H9 (cell line): ENCODE measurements around the gene NHLRC4. TPM values are rescaled to one million over a fixed set of nuclear protein-coding genes. Genes with fewer than 3 reads are reported as not detected.

Experiments
- DNase-seq: peaks from one replicate; pipeline ENCODE4 v3.0.0-alpha.2; 2017
- H2AFZ ChIP-seq: one replicate; pipeline ENCODE4 v1.6.1; 2013; ENCODE audit warnings: mild to moderate bottlenecking, low read length, control low read depth, moderate library complexity
- H2AK5ac ChIP-seq: 2 replicates; pipeline ENCODE4 v1.6.1; 2013; ENCODE audit warnings: low read length, control low read depth, mixed read lengths; ENCODE audit not compliant: insufficient read length
- H2BK120ac ChIP-seq: one replicate; pipeline ENCODE4 v1.6.1; 2013; ENCODE audit warnings: low read depth, mild to moderate bottlenecking, low read length, control low read depth, inconsistent platforms; ENCODE audit not compliant: poor library complexity, severe bottlenecking
- H2BK12ac ChIP-seq: 2 replicates; pipeline ENCODE4 v1.6.1; 2013; ENCODE audit warnings: low read length, control low read depth, mixed read lengths, low read depth; ENCODE audit not compliant: insufficient read length
- H2BK15ac ChIP-seq: 2 replicates; pipeline ENCODE4 v1.6.1; 2013; ENCODE audit warnings: low read depth, low read length, control low read depth
- H2BK20ac ChIP-seq: one replicate; pipeline ENCODE4 v1.6.1; 2013; ENCODE audit warnings: low read depth, mild to moderate bottlenecking, low read length, control low read depth, inconsistent platforms; ENCODE audit not compliant: poor library complexity, severe bottlenecking
- H2BK5ac ChIP-seq: 2 replicates; pipeline ENCODE4 v1.6.1; 2013; ENCODE audit warnings: low read length, control low read depth, mixed read lengths; ENCODE audit not compliant: insufficient read length
- H3K14ac ChIP-seq: 2 replicates; pipeline ENCODE4 v1.6.1; 2013; ENCODE audit warnings: low read length, control low read depth; ENCODE audit not compliant: insufficient read depth
- H3K18ac ChIP-seq: 2 replicates; pipeline ENCODE4 v1.6.1; 2013; ENCODE audit warnings: low read depth, mild to moderate bottlenecking, mixed read lengths, low read length, control low read depth; ENCODE audit not compliant: insufficient read length
- H3K23ac ChIP-seq: 2 replicates; pipeline ENCODE4 v1.6.1; 2013; ENCODE audit warnings: low read length, control low read depth, mixed read lengths, low read depth; ENCODE audit not compliant: insufficient read length
- H3K23me2 ChIP-seq: 2 replicates; pipeline ENCODE4 v1.6.1; 2013; ENCODE audit warnings: low read depth, mild to moderate bottlenecking, mixed read lengths, low read length, control low read depth; ENCODE audit not compliant: insufficient read length, poor library complexity, severe bottlenecking
- H3K27ac ChIP-seq: 2 replicates; pipeline ENCODE4 v1.5.1; 2013; ENCODE audit warnings: low read length, control low read depth, mixed read lengths, low read depth; ENCODE audit not compliant: insufficient read length
- H3K27me3 ChIP-seq: 2 replicates; pipeline ENCODE4 v1.6.1; 2013; ENCODE audit warnings: low read length, control low read depth, inconsistent platforms; ENCODE audit not compliant: insufficient read depth
- H3K4ac ChIP-seq: 2 replicates; pipeline ENCODE4 v1.6.1; 2013; ENCODE audit warnings: low read depth, mild to moderate bottlenecking, control low read depth, inconsistent platforms, low read length, moderate library complexity
- H3K4me1 ChIP-seq: 2 replicates; pipeline ENCODE4 v1.6.1; 2013; ENCODE audit warnings: low read length, control low read depth, inconsistent platforms; ENCODE audit not compliant: insufficient read depth
- H3K4me2 ChIP-seq: 2 replicates; pipeline ENCODE4 v1.6.1; 2013; ENCODE audit warnings: low read length, control low read depth, mixed read lengths; ENCODE audit not compliant: insufficient read length, insufficient read depth
- H3K56ac ChIP-seq: 2 replicates; pipeline ENCODE4 v1.6.1; 2013; ENCODE audit warnings: low read depth, mild to moderate bottlenecking, mixed read lengths, low read length, control low read depth; ENCODE audit not compliant: insufficient read length
- H3K79me1 ChIP-seq: 2 replicates; pipeline ENCODE4 v1.6.1; 2013; ENCODE audit warnings: low read depth, mild to moderate bottlenecking, moderate library complexity, low read length, control low read depth, inconsistent platforms; ENCODE audit not compliant: insufficient read depth, poor library complexity, severe bottlenecking
- H3K79me2 ChIP-seq: 2 replicates; pipeline ENCODE4 v1.6.1; 2013; ENCODE audit warnings: low read length, control low read depth, inconsistent platforms; ENCODE audit not compliant: insufficient read depth
- H3K9ac ChIP-seq: 2 replicates; pipeline ENCODE4 v1.6.1; 2013; ENCODE audit warnings: low read length, control low read depth, mixed read lengths; ENCODE audit not compliant: insufficient read length; ENCODE audit errors: extremely low read depth
- H3K9me3 ChIP-seq: one replicate; pipeline ENCODE4 v1.6.1; 2013; ENCODE audit warnings: low read depth, low read length, inconsistent platforms; ENCODE audit not compliant: control insufficient read depth
- H3T11ph ChIP-seq: one replicate; pipeline ENCODE4 v1.6.1; 2013; ENCODE audit warnings: mild to moderate bottlenecking, low read length, control low read depth, inconsistent platforms
- H4K20me1 ChIP-seq: one replicate; pipeline ENCODE4 v1.6.1; 2013; ENCODE audit not compliant: control insufficient read depth, insufficient read length, insufficient read depth
- H4K5ac ChIP-seq: 2 replicates; pipeline ENCODE4 v1.6.1; 2013; ENCODE audit warnings: low read depth, mild to moderate bottlenecking, mixed read lengths, low read length, control low read depth; ENCODE audit not compliant: insufficient read length
- H4K8ac ChIP-seq: replicated peaks from 2 replicates; pipeline ENCODE4 v1.6.1; 2013; ENCODE audit warnings: low read length, control low read depth, mixed read lengths, low read depth; ENCODE audit not compliant: insufficient read length
- H4K91ac ChIP-seq: 2 replicates; pipeline ENCODE4 v1.6.1; 2013; ENCODE audit warnings: low read depth, mild to moderate bottlenecking, moderate library complexity, mixed read lengths, low read length, control low read depth; ENCODE audit not compliant: insufficient read length
- H3K27ac Mint-ChIP-seq, 3 experiments: 2 replicates in 2 of 3; 3 replicates in 1 of 3; pipeline ENCODE4 v1.8.0; 2020 to 2021; ENCODE audit warnings: mixed read lengths in 3 of 3, mild to moderate bottlenecking in 1 of 3, moderate library complexity in 1 of 3
- H3K27me3 Mint-ChIP-seq: 2 replicates; pipeline ENCODE4 v1.8.0; 2021; ENCODE audit warnings: low read depth, mild to moderate bottlenecking, moderate library complexity, mixed read lengths
- H3K36me3 Mint-ChIP-seq, 3 experiments: 2 replicates in 2 of 3; 3 replicates in 1 of 3; pipeline ENCODE4 v1.8.0; 2020 to 2021; ENCODE audit warnings: low read depth in 3 of 3, mixed read lengths in 3 of 3; ENCODE audit not compliant: insufficient read depth in 1 of 3
- H3K4me1 Mint-ChIP-seq, 2 experiments: 2 replicates each; pipeline ENCODE4 v1.8.0; 2020; ENCODE audit warnings: mixed read lengths in 2 of 2
- H3K4me3 Mint-ChIP-seq, 2 experiments: 2 replicates in 1 of 2; 3 replicates in 1 of 2; pipeline ENCODE4 v1.8.0; 2020 to 2021; ENCODE audit warnings: mild to moderate bottlenecking in 2 of 2, mixed read lengths in 2 of 2, moderate library complexity in 1 of 2
- H3K9me3 Mint-ChIP-seq, 2 experiments: 2 replicates in 1 of 2; 3 replicates in 1 of 2; pipeline ENCODE4 v1.8.0; 2020; ENCODE audit warnings: mild to moderate bottlenecking in 2 of 2, mixed read lengths in 2 of 2, moderate library complexity in 1 of 2
- CTCF ChIP-seq: fragments of 200-600 bp; sonication (generic); conservative IDR thresholded peaks from 3 replicates; pipeline ENCODE4 v1.8.0; 2021; ENCODE audit warnings: antibody characterized with exemption, mild to moderate bottlenecking
- WGBS: extraction: QIAGEN DNeasy Blood & Tissue Kit; methylation state at CpG from one replicate; pipeline ENCODE4 v1.1.7; 2013; ENCODE audit warnings: missing lambda C conversion rate, low lambda C conversion rate, mixed read lengths; ENCODE audit not compliant: insufficient read length; ENCODE audit errors: extremely low coverage; 5-methylcytosine and 5-hydroxymethylcytosine counted together
- total RNA-seq: library from RNA; stranded (reverse); gene quantifications from 2 replicates; pipeline ENCODE4 v1.2.1, GENCODE V29; 2021

Gene NHLRC4
- total RNA-seq, 1 experiment from 2014 or later: 0.42 TPM

- Histone ChIP-seq H3K27ac (no peak overlapping the region), H3K4me2 (no peak overlapping the region), H3K4ac (no peak overlapping the region), H3K23me2 (no peaks in the 10 kb centered on the region), H3K18ac (no peak overlapping the region), H4K91ac (no peak overlapping the region), H3T11ph (no peak overlapping the region), H3K56ac (no peak overlapping the region), H3K79me2 (no peaks in the 10 kb centered on the region), H2BK12ac (no peak overlapping the region), H4K5ac (no peak overlapping the region), H3K4me1 (no peaks in the 10 kb centered on the region), H3K23ac (no peak overlapping the region), H3K79me1 (no peaks in the 10 kb centered on the region), H3K9me3 (no peaks in the 10 kb centered on the region), H2BK20ac (no peak overlapping the region), H3K14ac (no peak overlapping the region), H4K20me1 (no peaks in the 10 kb centered on the region), H4K8ac (no peak overlapping the region), H3K9ac (no peak overlapping the region), H2BK5ac (no peak overlapping the region), H2BK15ac (no peak overlapping the region), H3K27me3 (peaks cover 2% of the 10 kb centered on the region; the same call in 1 of the 2 replicates), H2AK5ac (no peak overlapping the region), H2BK120ac (no peak overlapping the region), H2AFZ (no peak overlapping the region)
- TF ChIP-seq CTCF: no peak
- no peak overlapping the region for H3K27ac Mint-ChIP-seq
- no peaks in the 10 kb centered on the region for H3K4me1 Mint-ChIP-seq
- WGBS: no CpG with 5 or more reads among the region's 54 CpGs
- peaks cover 0 to 6% (median 2%) of the 10 kb centered on the region in 3 experiments; a peak in 3 of 7 replicates for H3K36me3 Mint-ChIP-seq
- H3K9me3 Mint-ChIP-seq: no peaks in the 10 kb centered on the region
- no peak for DNase-seq
- H3K27me3 Mint-ChIP-seq: peaks cover 21% of the 10 kb centered on the region
- no peak overlapping the region for H3K4me3 Mint-ChIP-seq
Observed at GRCh38 chr16:554640-555365, 12.0 kb upstream of the NHLRC4 start.
